MM.1S (cell line): ENCODE results near the gene AP1G1.

Experiments
- EZH2 ChIP-seq: fragments of 300-600 bp; sonication (generic); optimal IDR thresholded peaks from 2 replicates; pipeline ENCODE3; 2017; ENCODE audit warnings: low read depth, mild to moderate bottlenecking, antibody characterized with exemption, low read length, mixed read lengths
- EZH2phosphoT487 ChIP-seq: fragments of 300-600 bp; sonication (generic); IDR thresholded peaks from 2 replicates; pipeline ENCODE4 v1.6.1; 2018; ENCODE audit warnings: antibody characterized with exemption, low read length
- TF ChIP-seq, protein P1 (sequence below): fragments of 300-600 bp; sonication (generic); IDR thresholded peaks from 2 replicates; pipeline ENCODE4 v1.5.1; 2016; ENCODE audit warnings: antibody characterized with exemption, low read length, mixed read lengths

DNA sequence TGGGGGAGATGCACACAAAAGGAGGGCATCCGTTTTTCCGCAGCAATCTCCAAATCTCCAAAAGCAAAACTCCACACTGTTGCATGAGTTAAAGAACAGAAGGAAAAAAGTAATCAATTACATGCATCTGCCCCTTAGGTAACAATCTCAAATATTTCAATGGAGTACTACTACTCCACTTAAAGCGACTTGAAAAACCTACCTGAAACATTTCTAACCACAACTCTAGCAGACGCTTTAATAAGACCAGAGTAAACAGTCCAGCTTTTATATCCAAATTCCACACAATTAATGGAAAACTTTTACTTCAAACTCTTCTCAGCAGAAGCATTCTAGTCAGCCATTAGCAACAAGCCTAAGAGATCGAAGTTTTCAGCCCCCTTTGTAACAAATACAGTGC is 29.9 kb downstream of the AP1G1 start:
- TF ChIP-seq, protein P1, sequence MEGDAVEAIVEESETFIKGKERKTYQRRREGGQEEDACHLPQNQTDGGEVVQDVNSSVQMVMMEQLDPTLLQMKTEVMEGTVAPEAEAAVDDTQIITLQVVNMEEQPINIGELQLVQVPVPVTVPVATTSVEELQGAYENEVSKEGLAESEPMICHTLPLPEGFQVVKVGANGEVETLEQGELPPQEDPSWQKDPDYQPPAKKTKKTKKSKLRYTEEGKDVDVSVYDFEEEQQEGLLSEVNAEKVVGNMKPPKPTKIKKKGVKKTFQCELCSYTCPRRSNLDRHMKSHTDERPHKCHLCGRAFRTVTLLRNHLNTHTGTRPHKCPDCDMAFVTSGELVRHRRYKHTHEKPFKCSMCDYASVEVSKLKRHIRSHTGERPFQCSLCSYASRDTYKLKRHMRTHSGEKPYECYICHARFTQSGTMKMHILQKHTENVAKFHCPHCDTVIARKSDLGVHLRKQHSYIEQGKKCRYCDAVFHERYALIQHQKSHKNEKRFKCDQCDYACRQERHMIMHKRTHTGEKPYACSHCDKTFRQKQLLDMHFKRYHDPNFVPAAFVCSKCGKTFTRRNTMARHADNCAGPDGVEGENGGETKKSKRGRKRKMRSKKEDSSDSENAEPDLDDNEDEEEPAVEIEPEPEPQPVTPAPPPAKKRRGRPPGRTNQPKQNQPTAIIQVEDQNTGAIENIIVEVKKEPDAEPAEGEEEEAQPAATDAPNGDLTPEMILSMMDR = no peak
- TF ChIP-seq EZH2 = no peak
- TF ChIP-seq EZH2phosphoT487 = no peak
